Neural progenitor cell (in vitro differentiated cells): ENCODE results near the gene CNOT6L. TPM values are rescaled to one million over a fixed set of nuclear protein-coding genes. Genes with fewer than 3 reads are reported as not detected.

Experiments used
- DNase-seq: peaks from one replicate; pipeline ENCODE4 v3.0.0-alpha.2; 2016; ENCODE audit warnings: low spot score
- H2AFZ ChIP-seq: fragments of 200-600 bp; sonication (generic); replicated peaks from 2 replicates; pipeline ENCODE4 v1.6.1; 2016; ENCODE audit warnings: antibody characterized with exemption
- H3F3A ChIP-seq: fragments of 200-600 bp; sonication (generic); 2 replicates; pipeline ENCODE4 v1.6.1; 2016; ENCODE audit warnings: antibody characterized with exemption, low read depth
- H3K27ac ChIP-seq: fragments of 200-600 bp; sonication (generic); 2 replicates; pipeline ENCODE4 v1.5.1; 2016; ENCODE audit warnings: mild to moderate bottlenecking
- H3K27me3 ChIP-seq: fragments of 200-600 bp; sonication (generic); 2 replicates; pipeline ENCODE4 v1.6.1; 2016; ENCODE audit warnings: mild to moderate bottlenecking, moderate library complexity
- H3K36me3 ChIP-seq: fragments of 200-600 bp; sonication (generic); 2 replicates; pipeline ENCODE4 v1.5.1; 2016
- H3K4me1 ChIP-seq: fragments of 200-600 bp; sonication (generic); 2 replicates; pipeline ENCODE4 v1.6.1; 2016; ENCODE audit warnings: mixed run types
- H3K4me2 ChIP-seq: fragments of 200-600 bp; sonication (generic); 2 replicates; pipeline ENCODE4 v1.6.1; 2016
- H3K4me3 ChIP-seq: fragments of 200-600 bp; sonication (generic); 2 replicates; pipeline ENCODE4 v1.5.1; 2016
- H3K79me2 ChIP-seq: fragments of 200-600 bp; sonication (generic); 2 replicates; pipeline ENCODE4 v1.6.1; 2016; ENCODE audit warnings: low read depth
- H3K9ac ChIP-seq: fragments of 200-600 bp; sonication (generic); 2 replicates; pipeline ENCODE4 v1.6.1; 2016
- H3K9me3 ChIP-seq: fragments of 200-600 bp; sonication (generic); 2 replicates; pipeline ENCODE4 v1.5.1; 2016; ENCODE audit warnings: low read depth
- H4K20me1 ChIP-seq: fragments of 200-600 bp; sonication (generic); 2 replicates; pipeline ENCODE4 v1.6.1; 2016; ENCODE audit warnings: low read depth
- H3K27ac Mint-ChIP-seq: 3 replicates; pipeline ENCODE4 v1.8.0; 2021; ENCODE audit warnings: mixed read lengths
- H3K27me3 Mint-ChIP-seq: 2 replicates; pipeline ENCODE4 v1.8.0; 2022; ENCODE audit warnings: low read depth, mild to moderate bottlenecking, inconsistent platforms, moderate library complexity, mixed read lengths; ENCODE audit not compliant: insufficient read depth
- H3K36me3 Mint-ChIP-seq: 3 replicates; pipeline ENCODE4 v1.8.0; 2021; ENCODE audit warnings: mixed read lengths
- H3K4me1 Mint-ChIP-seq: 3 replicates; pipeline ENCODE4 v1.8.0; 2021; ENCODE audit warnings: mixed read lengths
- H3K4me3 Mint-ChIP-seq: 3 replicates; pipeline ENCODE4 v1.8.0; 2021; ENCODE audit warnings: mild to moderate bottlenecking, moderate library complexity, mixed read lengths
- H3K9me3 Mint-ChIP-seq: 3 replicates; pipeline ENCODE4 v1.8.0; 2020; ENCODE audit warnings: mixed read lengths
- CTCF ChIP-seq: fragments of 200-600 bp; sonication (generic); IDR thresholded peaks from 2 replicates; pipeline ENCODE4 v1.5.1; 2017; ENCODE audit warnings: antibody characterized with exemption, mild to moderate bottlenecking
- EZH2 ChIP-seq: fragments of 200-600 bp; sonication (generic); IDR thresholded peaks from 2 replicates; pipeline ENCODE4 v1.6.1; 2017; ENCODE audit warnings: antibody characterized with exemption, mild to moderate bottlenecking, moderate library complexity
- EZH2phosphoT487 ChIP-seq: fragments of 200-600 bp; sonication (generic); IDR thresholded peaks from 2 replicates; pipeline ENCODE4 v1.6.1; 2017; ENCODE audit warnings: antibody characterized with exemption
- total RNA-seq: library from RNA; depleted of rRNA; stranded (reverse); fragments of >200 nt; gene quantifications from 2 replicates; pipeline ENCODE4 v1.2.3, GENCODE V29; 2015; ENCODE audit warnings: low replicate concordance

The CNOT6L gene
- total RNA-seq, 1 donor from 2014 or later, result 7.5 TPM

- no peaks in the 10 kb centered on the region for H4K20me1 ChIP-seq
- no peak overlapping the region for H3K4me3 ChIP-seq
- H3K9me3 ChIP-seq, result no peaks in the 10 kb centered on the region
- no peaks in the 10 kb centered on the region for H3K27me3 ChIP-seq
- DNase-seq, result no peak
- no peak overlapping the region for H3K9ac ChIP-seq
- Mint-ChIP-seq H3K4me3 (no peak overlapping the region), H3K27ac (no peak overlapping the region), H3K36me3 (peaks cover 8% of the 10 kb centered on the region), H3K9me3 (no peaks in the 10 kb centered on the region), H3K27me3 (peaks cover 2% of the 10 kb centered on the region), H3K4me1 (peaks cover 2% of the 10 kb centered on the region)
- H3F3A ChIP-seq, result no peaks in the 10 kb centered on the region
- no peaks in the 10 kb centered on the region for H3K4me1 ChIP-seq
- H3K4me2 ChIP-seq, result no peak overlapping the region
- no peaks in the 10 kb centered on the region for H3K79me2 ChIP-seq
- H3K27ac ChIP-seq, result no peak overlapping the region
- TF ChIP-seq EZH2phosphoT487 (no peak), EZH2 (no peak), CTCF (no peak)
- no peaks in the 10 kb centered on the region for H3K36me3 ChIP-seq
- H2AFZ ChIP-seq, result no peak overlapping the region
Observed at GRCh38 chr4:77771566-77771965, 47.6 kb downstream of the CNOT6L start.

- Histone ChIP-seq H2AFZ (no peak overlapping the region), H3K4me3 (no peak overlapping the region), H3K36me3 (peaks cover 4% of the 10 kb centered on the region), H3K9ac (no peak overlapping the region), H4K20me1 (no peaks in the 10 kb centered on the region), H3K79me2 (no peaks in the 10 kb centered on the region), H3K9me3 (peaks cover 11% of the 10 kb centered on the region), H3K4me2 (no peak overlapping the region), H3K27ac (no peak overlapping the region), H3F3A (no peaks in the 10 kb centered on the region), H3K4me1 (no peaks in the 10 kb centered on the region), H3K27me3 (no peaks in the 10 kb centered on the region)
- Mint-ChIP-seq H3K27me3 (no peaks in the 10 kb centered on the region), H3K27ac (no peak overlapping the region), H3K4me1 (no peaks in the 10 kb centered on the region), H3K36me3 (peaks cover 14% of the 10 kb centered on the region), H3K4me3 (no peak overlapping the region), H3K9me3 (peaks cover 16% of the 10 kb centered on the region)
- TF ChIP-seq EZH2, result no peak
- TF ChIP-seq CTCF, result no peak
- no peak for DNase-seq
Observed at GRCh38 chr4:77765720-77766119, 53.4 kb downstream of the CNOT6L start.

- Mint-ChIP-seq H3K27me3 (no peaks in the 10 kb centered on the region), H3K4me3 (no peak overlapping the region), H3K9me3 (peaks cover 34% of the 10 kb centered on the region), H3K27ac (no peak overlapping the region), H3K36me3 (peaks cover 33% of the 10 kb centered on the region), H3K4me1 (no peaks in the 10 kb centered on the region)
- H3K4me3 ChIP-seq, result no peak overlapping the region
- TF ChIP-seq EZH2phosphoT487 (no peak), EZH2 (no peak), CTCF (no peak)
- H3F3A ChIP-seq, result no peaks in the 10 kb centered on the region
- H3K27ac ChIP-seq, result no peak overlapping the region
- DNase-seq, result no peak
- no peaks in the 10 kb centered on the region for H3K27me3 ChIP-seq
- H3K9me3 ChIP-seq, result peaks cover 11% of the 10 kb centered on the region
- H3K4me1 ChIP-seq, result no peaks in the 10 kb centered on the region
- no peaks in the 10 kb centered on the region for H3K79me2 ChIP-seq
- no peak overlapping the region for H3K4me2 ChIP-seq
- no peak overlapping the region for H3K9ac ChIP-seq
- H3K36me3 ChIP-seq, result peaks cover 4% of the 10 kb centered on the region
- H4K20me1 ChIP-seq, result no peaks in the 10 kb centered on the region
- no peak overlapping the region for H2AFZ ChIP-seq
Observed at GRCh38 chr4:77762531-77762930, 56.6 kb downstream of the CNOT6L start.

- Histone ChIP-seq H3K4me3 (no peak overlapping the region), H3K4me1 (no peaks in the 10 kb centered on the region), H3K9ac (no peak overlapping the region), H3K27ac (no peak overlapping the region), H3K27me3 (no peaks in the 10 kb centered on the region), H3K4me2 (no peak overlapping the region), H3K36me3 (peaks cover 4% of the 10 kb centered on the region), H3K9me3 (peaks cover 11% of the 10 kb centered on the region), H3K79me2 (no peaks in the 10 kb centered on the region), H4K20me1 (no peaks in the 10 kb centered on the region), H2AFZ (no peak overlapping the region), H3F3A (no peaks in the 10 kb centered on the region)
- peaks cover 35% of the 10 kb centered on the region for H3K36me3 Mint-ChIP-seq
- H3K4me3 Mint-ChIP-seq, result no peak overlapping the region
- H3K9me3 Mint-ChIP-seq, result peaks cover 34% of the 10 kb centered on the region
- H3K27ac Mint-ChIP-seq, result no peak overlapping the region
- TF ChIP-seq CTCF (no peak), EZH2phosphoT487 (no peak), EZH2 (no peak)
- no peak for DNase-seq
- H3K27me3 Mint-ChIP-seq, result no peaks in the 10 kb centered on the region
- H3K4me1 Mint-ChIP-seq, result no peaks in the 10 kb centered on the region
Observed at GRCh38 chr4:77761595-77761994, 57.6 kb downstream of the CNOT6L start.
